ENCODE measurements around the gene CDC42EP2.

Gene CDC42EP2

GRCh38 chr11:65311170-65311678 is 3.4 kb upstream of the CDC42EP2 start:
- H3K27me3 ChIP-seq, result no peaks in the 10 kb centered on the region
- no peaks in the 10 kb centered on the region for H3K36me3 ChIP-seq
- no peak overlapping the region for H3K4me3 ChIP-seq (ENCODE audit: low read depth, low read length)
- H3K4me1 ChIP-seq, result peaks cover 5% of the 10 kb centered on the region; the same call in 1 of the 2 replicates
- DNase-seq, result no peak
- H3K9me3 ChIP-seq, result no peaks in the 10 kb centered on the region
- TF ChIP-seq CTCF (IDR thresholded peaks at IDR 0.05; ENCODE audit: low read depth, low read length), result no peak

- peak; percentile 89 for DNase-seq
Observed at GRCh38 chr11:65315204-65315865, 669 bp downstream of the CDC42EP2 start.

DNA sequence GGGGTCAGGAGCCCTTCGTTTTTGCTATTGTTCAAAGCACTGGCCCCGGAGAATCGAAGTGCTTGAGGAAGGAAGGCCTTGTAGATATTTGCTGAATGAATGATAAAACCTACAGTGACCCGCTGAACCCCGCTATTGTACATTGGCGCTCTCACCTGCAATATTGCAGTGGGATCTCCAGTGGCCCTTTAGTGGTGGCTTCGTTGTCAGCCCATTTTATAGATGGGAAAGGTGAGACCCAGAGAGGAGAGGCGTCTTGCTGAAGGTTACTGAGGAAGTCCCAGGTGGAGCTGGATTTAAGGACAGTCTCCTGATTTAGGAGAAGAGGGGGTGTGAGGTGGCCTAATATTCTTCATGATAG is 1.2 kb downstream of the CDC42EP2 start:
- DNase-seq, result no peak
- TF ChIP-seq CTCF (IDR thresholded peaks at IDR 0.05; ENCODE audit: low read depth, low read length), result no peak
- Histone ChIP-seq H3K36me3 (no peaks in the 10 kb centered on the region), H3K27me3 (no peaks in the 10 kb centered on the region), H3K4me1 (no peaks in the 10 kb centered on the region), H3K4me3 (ENCODE audit: low read depth, low read length) (peak overlapping the region; percentile 70), H3K9me3 (no peaks in the 10 kb centered on the region)

More at GRCh38 chr11:65315204-65315865, 669 bp downstream of the CDC42EP2 start:
- Histone ChIP-seq H3K9me3 (no peaks in the 10 kb centered on the region), H3K27me3 (no peaks in the 10 kb centered on the region), H3K4me1 (no peaks in the 10 kb centered on the region), H3K36me3 (no peaks in the 10 kb centered on the region), H3K4me3 (ENCODE audit: low read depth, low read length) (peak overlapping the region; percentile 70)
- TF ChIP-seq CTCF (IDR thresholded peaks at IDR 0.05; ENCODE audit: low read depth, low read length), result peak; percentile 76

DNA sequence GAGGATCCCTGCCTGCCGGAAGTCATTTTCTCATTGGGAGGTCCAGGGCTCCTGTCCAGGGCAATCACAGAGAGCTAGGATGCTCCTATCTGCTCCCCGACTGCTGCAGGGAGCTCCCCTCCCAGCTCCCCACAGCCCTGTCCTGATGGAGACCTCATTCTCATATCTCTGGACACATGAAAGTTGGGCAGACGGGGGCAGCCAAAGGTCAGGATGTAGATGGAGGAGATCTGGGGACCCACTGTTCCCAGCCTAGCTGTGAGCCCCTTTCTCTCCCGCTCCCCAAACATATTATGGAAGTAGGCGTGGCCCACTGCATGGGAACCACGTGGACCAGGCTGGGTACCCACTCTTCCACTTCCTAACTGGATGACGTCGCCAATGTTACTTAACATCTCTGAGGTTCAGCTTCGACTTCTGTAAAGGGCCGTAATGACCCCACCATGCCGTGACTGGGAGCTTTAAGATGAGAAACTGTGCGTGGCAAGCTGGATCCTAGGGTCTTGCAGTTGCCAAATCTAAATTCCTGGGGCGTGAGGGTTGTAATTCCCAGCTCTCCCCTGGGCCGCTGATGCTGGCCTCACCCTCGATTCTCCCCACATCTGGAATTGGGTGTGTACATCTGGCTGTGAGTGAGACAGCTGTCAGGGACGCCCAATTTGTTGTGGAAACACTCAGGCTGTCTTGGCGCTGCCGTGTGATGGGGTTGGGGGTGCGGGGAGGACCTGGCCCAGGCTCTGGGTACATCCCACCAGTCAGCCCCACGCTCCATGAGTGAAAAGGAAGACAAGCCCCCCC is 1.8 kb downstream of the CDC42EP2 start:
- TF ChIP-seq CTCF (IDR thresholded peaks at IDR 0.05; ENCODE audit: low read depth, low read length), result no peak
- no peak for DNase-seq
- Histone ChIP-seq H3K27me3 (no peaks in the 10 kb centered on the region), H3K4me3 (ENCODE audit: low read depth, low read length) (no peak overlapping the region; the same call in 1 of the 2 replicates), H3K36me3 (no peaks in the 10 kb centered on the region; the same call in 1 of the 2 replicates), H3K9me3 (no peaks in the 10 kb centered on the region), H3K4me1 (no peaks in the 10 kb centered on the region)

DNA sequence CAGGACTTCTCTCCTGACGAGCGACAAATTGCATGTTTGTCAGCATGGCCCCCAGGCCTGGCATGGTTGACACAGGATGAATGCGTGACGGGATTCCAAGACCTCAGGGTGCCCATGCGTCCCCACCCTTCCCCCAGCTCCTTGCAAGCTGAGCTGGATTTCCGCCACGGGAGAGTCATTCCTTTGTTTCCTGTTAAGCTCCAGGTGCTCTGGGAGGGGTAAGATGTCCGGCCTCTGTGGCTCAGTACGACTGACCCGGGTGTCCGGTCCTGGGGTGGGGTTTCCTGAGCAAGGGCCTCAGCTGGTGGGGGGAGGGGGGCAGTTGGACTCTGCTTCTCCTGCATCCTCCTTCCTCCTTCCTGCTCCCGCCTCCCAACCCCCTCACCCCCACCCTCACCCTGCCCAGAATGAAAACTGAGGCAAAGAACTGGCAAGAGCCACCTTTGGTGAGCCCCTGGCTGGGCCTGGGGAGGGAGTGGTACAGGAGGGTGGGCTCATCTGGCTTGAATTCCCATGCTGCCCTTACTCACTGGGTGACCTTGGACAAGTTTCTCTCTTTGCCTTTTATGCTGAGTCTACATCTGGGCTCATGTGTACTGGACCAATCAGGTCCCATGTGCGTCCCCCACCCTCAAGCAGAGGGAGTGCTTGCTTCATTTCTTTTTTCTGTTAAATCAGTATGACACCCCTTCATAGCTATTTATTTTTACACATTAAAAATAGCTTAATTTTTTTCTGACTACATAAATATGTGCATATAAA is 2.5 kb downstream of the CDC42EP2 start:
- no peak for DNase-seq
- H3K4me3 ChIP-seq (ENCODE audit: low read depth, low read length), result no peak overlapping the region
- TF ChIP-seq CTCF (IDR thresholded peaks at IDR 0.05; ENCODE audit: low read depth, low read length), result no peak

More for the DNA sequence above, 2.5 kb downstream of the CDC42EP2 start:
- Histone ChIP-seq H3K27me3 (no peaks in the 10 kb centered on the region), H3K36me3 (no peaks in the 10 kb centered on the region; the same call in 1 of the 2 replicates), H3K9me3 (no peaks in the 10 kb centered on the region), H3K4me1 (no peaks in the 10 kb centered on the region; the same call in 1 of the 2 replicates)

Data from BE2C (cell line).